IPS DF 6.9 (cell line): Measurements from ENCODE around the gene PRR16.

Source experiments
- DNase-seq: peaks from one replicate; pipeline ENCODE4 v3.0.0-alpha.2; 2013; ENCODE audit warnings: low read depth, low spot score
- H3K27ac ChIP-seq: one replicate; pipeline ENCODE4 v1.5.1; 2013; ENCODE audit warnings: low read length, control low read depth
- H3K27me3 ChIP-seq: 2 replicates; pipeline ENCODE4 v1.6.1; 2013; ENCODE audit warnings: mild to moderate bottlenecking, low read length; ENCODE audit not compliant: control insufficient read depth, insufficient read depth
- H3K36me3 ChIP-seq: 2 replicates; pipeline ENCODE4 v1.6.1; 2013; ENCODE audit warnings: low read length; ENCODE audit not compliant: control insufficient read depth, insufficient read depth
- H3K4me1 ChIP-seq: 2 replicates; pipeline ENCODE4 v1.6.1; 2013; ENCODE audit warnings: low read length; ENCODE audit not compliant: control insufficient read depth, insufficient read depth
- H3K4me3 ChIP-seq: 2 replicates; pipeline ENCODE4 v1.5.1; 2013; ENCODE audit warnings: mild to moderate bottlenecking, low read length
- H3K9me3 ChIP-seq: 2 replicates; pipeline ENCODE4 v1.6.1; 2013; ENCODE audit warnings: low read length, inconsistent platforms; ENCODE audit not compliant: control insufficient read depth, insufficient read depth
- WGBS: extraction: QIAGEN DNeasy Blood & Tissue Kit; methylation state at CpG from one replicate; pipeline ENCODE4 v1.1.7; 2013; ENCODE audit warnings: mixed read lengths, missing lambda C conversion rate; ENCODE audit not compliant: insufficient read length, insufficient coverage; 5-methylcytosine and 5-hydroxymethylcytosine counted together

Gene PRR16

GRCh38 chr5:120502531-120502930 lies 38.4 kb downstream of the PRR16 start:
- WGBS: no CpG with 5 or more reads among the region's 4 CpGs
- no peaks in the 10 kb centered on the region for H3K4me1 ChIP-seq
- H3K27me3 ChIP-seq: no peaks in the 10 kb centered on the region
- no peaks in the 10 kb centered on the region for H3K36me3 ChIP-seq
- no peak overlapping the region for H3K4me3 ChIP-seq
- H3K27ac ChIP-seq: no peak overlapping the region
- DNase-seq: no peak
- H3K9me3 ChIP-seq: no peaks in the 10 kb centered on the region

- Histone ChIP-seq H3K9me3 (no peaks in the 10 kb centered on the region), H3K27ac (no peak overlapping the region), H3K27me3 (no peaks in the 10 kb centered on the region), H3K4me3 (no peak overlapping the region), H3K36me3 (no peaks in the 10 kb centered on the region), H3K4me1 (no peaks in the 10 kb centered on the region)
- no CpG with 5 or more reads among the region's 1 CpG for WGBS
- no peak for DNase-seq
Measured at GRCh38 chr5:120503341-120503740, 39.2 kb downstream of the PRR16 start.

GRCh38 chr5:120504057-120504456 lies 40.0 kb downstream of the PRR16 start:
- DNase-seq: no peak
- no peaks in the 10 kb centered on the region for H3K27me3 ChIP-seq
- H3K4me1 ChIP-seq: no peaks in the 10 kb centered on the region
- H3K4me3 ChIP-seq: no peak overlapping the region
- WGBS: no CpG with 5 or more reads among the region's 2 CpGs
- no peak overlapping the region for H3K27ac ChIP-seq
- H3K36me3 ChIP-seq: no peaks in the 10 kb centered on the region
- H3K9me3 ChIP-seq: no peaks in the 10 kb centered on the region

- no peak overlapping the region for H3K27ac ChIP-seq
- DNase-seq: no peak
- H3K27me3 ChIP-seq: no peaks in the 10 kb centered on the region
- peaks cover 2% of the 10 kb centered on the region; the same call in 1 of the 2 replicates for H3K4me1 ChIP-seq
- no CpG with 5 or more reads among the region's 2 CpGs for whole genome bisulfite sequencing
- H3K4me3 ChIP-seq: no peak overlapping the region
- H3K9me3 ChIP-seq: no peaks in the 10 kb centered on the region
- H3K36me3 ChIP-seq: no peaks in the 10 kb centered on the region
Measured at GRCh38 chr5:120507197-120507596, 43.1 kb downstream of the PRR16 start.

- Histone ChIP-seq H3K4me1 (peaks cover 4% of the 10 kb centered on the region; the same call in 1 of the 2 replicates), H3K9me3 (no peaks in the 10 kb centered on the region), H3K36me3 (no peaks in the 10 kb centered on the region), H3K27me3 (no peaks in the 10 kb centered on the region), H3K4me3 (no peak overlapping the region), H3K27ac (no peak overlapping the region)
- no CpG with 5 or more reads among the region's 2 CpGs for WGBS
- no peak for DNase-seq
Measured at GRCh38 chr5:120507800-120508463, 43.8 kb downstream of the PRR16 start.

- no peaks in the 10 kb centered on the region for H3K27me3 ChIP-seq
- H3K4me1 ChIP-seq: peaks cover 4% of the 10 kb centered on the region; the same call in 1 of the 2 replicates
- no peaks in the 10 kb centered on the region for H3K36me3 ChIP-seq
- no CpG with 5 or more reads among the region's 3 CpGs for WGBS
- no peak overlapping the region for H3K4me3 ChIP-seq
- H3K27ac ChIP-seq: no peak overlapping the region
- H3K9me3 ChIP-seq: no peaks in the 10 kb centered on the region
- DNase-seq: no peak
Measured at GRCh38 chr5:120509053-120509452, 45.0 kb downstream of the PRR16 start.

GRCh38 chr5:120510098-120510637 lies 46.1 kb downstream of the PRR16 start:
- H3K4me3 ChIP-seq: no peak overlapping the region
- no CpG with 5 or more reads among the region's 2 CpGs for WGBS
- H3K4me1 ChIP-seq: peaks cover 5% of the 10 kb centered on the region; the same call in 1 of the 2 replicates
- no peaks in the 10 kb centered on the region for H3K36me3 ChIP-seq
- H3K9me3 ChIP-seq: no peaks in the 10 kb centered on the region
- no peak overlapping the region for H3K27ac ChIP-seq
- no peak for DNase-seq
- no peaks in the 10 kb centered on the region for H3K27me3 ChIP-seq

- H3K27me3 ChIP-seq: no peaks in the 10 kb centered on the region
- no CpG with 5 or more reads among the region's 4 CpGs for WGBS
- no peaks in the 10 kb centered on the region for H3K9me3 ChIP-seq
- H3K4me3 ChIP-seq: no peak overlapping the region
- H3K27ac ChIP-seq: no peak overlapping the region
- H3K4me1 ChIP-seq: peaks cover 5% of the 10 kb centered on the region; the same call in 1 of the 2 replicates
- no peak for DNase-seq
- H3K36me3 ChIP-seq: no peaks in the 10 kb centered on the region
Measured at GRCh38 chr5:120510994-120511686, 47.0 kb downstream of the PRR16 start.

- peaks cover 5% of the 10 kb centered on the region; the same call in 1 of the 2 replicates for H3K4me1 ChIP-seq
- no peaks in the 10 kb centered on the region for H3K27me3 ChIP-seq
- no peaks in the 10 kb centered on the region for H3K36me3 ChIP-seq
- H3K4me3 ChIP-seq: no peak overlapping the region
- no peak overlapping the region for H3K27ac ChIP-seq
- peak; percentile 43 for DNase-seq
- WGBS: no CpG with 5 or more reads among the region's 2 CpGs
- H3K9me3 ChIP-seq: no peaks in the 10 kb centered on the region
Measured at GRCh38 chr5:120512068-120512467, 48.0 kb downstream of the PRR16 start.

- Histone ChIP-seq H3K27ac (no peak overlapping the region), H3K27me3 (no peaks in the 10 kb centered on the region), H3K36me3 (no peaks in the 10 kb centered on the region), H3K9me3 (no peaks in the 10 kb centered on the region), H3K4me1 (peaks cover 5% of the 10 kb centered on the region; the same call in 1 of the 2 replicates), H3K4me3 (no peak overlapping the region)
- no CpG with 5 or more reads among the region's 13 CpGs for WGBS
- no peak for DNase-seq
Measured at GRCh38 chr5:120512791-120513650, 48.9 kb downstream of the PRR16 start.
